Activated CD4-positive, alpha-beta T cell treated with anti-CD3 and anti-CD28 coated beads, Interleukin-2, Interleukin-6, amounts not matched to agents 100 ng/mL and 50 ng/mL, durations not matched to agents 16 hours and 8 hours (primary cell): ENCODE results near the gene PLA2G6.
A peak's percentile ranks its signal among the peaks of the same experiment; 100 is the strongest.
"Not testable (repeated sequence)": the region's sequence is repeated elsewhere in the genome, so short reads cannot be mapped to it uniquely, and the experiment has no call there.

Experiments used
- DNase-seq: peaks from one replicate; pipeline ENCODE4 v3.0.0-alpha.2; 2020

The PLA2G6 gene

DNA sequence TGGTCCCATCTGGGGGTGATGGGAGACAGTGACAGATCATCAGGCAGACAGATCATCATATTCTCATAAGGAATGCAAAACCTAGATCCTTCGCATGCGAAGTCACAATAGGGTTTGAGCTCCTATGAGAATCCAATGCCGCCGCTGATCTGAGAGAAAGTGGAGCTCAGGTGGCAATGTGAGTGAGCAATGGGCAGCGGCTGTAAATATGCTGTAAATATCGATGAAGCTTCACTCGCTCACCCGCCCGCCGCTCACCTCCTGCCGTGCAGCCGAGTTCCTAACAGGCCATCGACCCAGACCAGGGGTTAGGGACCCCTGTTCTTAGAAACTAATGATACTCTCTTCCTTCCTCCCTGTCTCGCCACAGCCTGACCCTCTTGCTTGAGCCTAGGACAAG lies 9.4 kb upstream of the PLA2G6 start:
- DNase-seq: no peak

DNA sequence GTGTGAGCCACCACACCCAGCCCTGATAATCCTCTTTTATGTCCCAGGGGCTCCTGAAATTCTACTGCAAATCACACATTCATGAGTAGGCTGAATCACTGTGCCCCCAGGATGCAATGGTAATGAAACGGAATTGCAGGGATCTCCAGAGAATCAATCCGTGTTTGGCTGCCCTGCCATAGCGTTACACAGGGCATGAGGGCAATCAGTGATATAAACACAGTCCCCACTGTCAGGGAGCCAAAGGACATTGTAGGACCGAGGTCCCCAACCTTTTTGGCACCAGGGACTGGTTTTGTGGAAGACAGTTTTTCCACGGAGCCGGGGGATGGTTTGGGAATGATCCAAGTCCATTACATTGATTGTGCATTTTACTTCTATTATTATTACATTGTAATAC lies 9.0 kb upstream of the PLA2G6 start:
- DNase-seq: no peak

DNA sequence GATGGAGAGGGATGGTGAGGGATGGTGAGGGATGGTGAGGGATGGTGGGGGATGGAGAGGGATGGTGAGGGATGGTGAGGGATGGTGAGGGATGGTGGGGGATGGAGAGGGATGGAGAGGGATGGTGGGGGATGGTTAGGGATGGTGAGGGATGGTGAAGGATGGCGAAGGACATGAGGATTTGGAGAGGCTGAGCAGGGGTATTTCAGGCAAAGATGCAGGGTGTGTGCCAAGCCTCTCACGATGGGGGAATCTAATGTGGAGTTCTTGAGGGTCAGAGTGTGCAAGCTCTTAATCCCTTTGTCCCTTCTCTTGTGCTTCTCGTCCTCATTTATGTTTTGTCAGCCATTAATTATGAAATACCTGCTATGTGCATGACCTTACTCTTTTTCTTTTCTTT lies 7.5 kb upstream of the PLA2G6 start:
- DNase-seq: no peak

DNA sequence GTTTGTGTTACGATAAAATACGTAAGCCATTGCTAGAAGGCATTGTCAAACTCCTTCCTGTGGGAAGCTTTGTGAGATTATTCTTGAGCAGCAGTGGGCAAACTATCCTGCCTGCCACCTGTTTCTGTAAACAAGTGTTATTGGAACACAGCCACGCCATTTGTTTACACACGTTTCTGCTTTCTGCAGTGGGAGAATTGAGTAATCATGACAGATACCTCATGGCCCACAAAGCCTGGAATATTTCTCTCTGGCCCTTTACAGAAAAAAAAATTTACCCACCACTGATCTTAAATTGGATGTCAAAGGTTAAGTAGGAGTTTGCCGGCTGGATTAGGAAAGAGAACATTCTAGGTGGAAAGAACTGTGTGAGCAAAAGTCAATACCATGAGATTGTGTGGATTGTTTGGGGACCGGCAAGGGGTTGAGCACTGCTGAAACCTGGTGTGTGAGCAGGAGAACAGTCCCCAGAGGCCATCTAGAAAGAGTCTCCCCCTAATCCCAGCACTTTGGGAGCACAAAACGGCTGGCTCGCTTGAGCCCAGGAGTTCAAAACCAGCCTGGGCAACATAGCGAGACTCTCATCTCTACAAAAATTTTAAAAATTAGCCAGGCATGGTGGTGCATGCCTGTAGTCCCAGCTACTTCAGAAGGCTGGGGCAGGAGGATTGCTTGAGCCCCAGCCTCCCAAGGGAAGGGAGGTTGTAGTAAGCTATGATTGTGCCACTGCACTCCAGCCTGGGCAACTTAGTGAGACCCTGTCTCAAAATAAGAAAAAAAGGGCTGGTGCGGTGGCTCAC lies 6.0 kb upstream of the PLA2G6 start:
- DNase-seq: no peak

- no peak for DNase-seq
Measured at GRCh38 chr22:38186429-38186828, 4.8 kb upstream of the PLA2G6 start.

DNA sequence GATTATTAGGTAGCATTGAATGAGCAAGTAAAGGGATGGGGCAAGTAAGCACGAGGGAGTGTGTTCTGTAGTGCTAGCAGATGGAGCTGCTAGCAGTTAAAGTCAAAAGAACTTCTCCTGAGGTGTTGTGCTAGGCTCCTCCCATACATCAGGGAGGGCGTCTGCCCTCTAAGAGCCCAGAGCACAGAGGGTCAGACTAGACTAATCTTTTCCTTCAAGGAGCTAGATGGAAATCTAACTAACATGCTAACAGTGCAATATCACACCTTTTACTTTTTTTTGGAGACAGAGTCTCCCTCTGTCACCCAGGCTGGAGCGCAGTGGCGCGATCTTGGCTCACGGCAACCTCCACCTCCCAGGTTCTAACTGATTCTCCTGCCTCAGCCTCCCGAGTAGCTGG lies 3.2 kb upstream of the PLA2G6 start:
- DNase-seq: no peak

- DNase-seq: peak; percentile 46
Measured at GRCh38 chr22:38180841-38181452, 683 bp downstream of the PLA2G6 start.

DNA sequence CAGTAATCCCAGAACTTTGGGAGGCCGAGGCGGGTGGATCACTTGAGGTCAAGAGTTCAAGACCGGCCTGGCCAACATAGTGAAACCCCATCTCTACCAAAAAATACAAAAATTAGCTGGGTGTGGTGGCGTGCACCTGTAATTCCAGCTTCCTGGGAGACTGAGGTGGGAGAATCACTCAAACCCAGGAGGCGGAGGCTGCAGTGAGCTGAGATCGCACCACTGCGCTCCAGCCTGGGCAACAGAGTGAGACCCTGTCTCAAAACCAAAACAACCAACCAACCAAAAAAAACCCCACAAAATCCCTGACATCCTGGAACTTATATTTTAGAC lies 3.1 kb downstream of the PLA2G6 start:
- not testable (repeated sequence) for DNase-seq

DNA sequence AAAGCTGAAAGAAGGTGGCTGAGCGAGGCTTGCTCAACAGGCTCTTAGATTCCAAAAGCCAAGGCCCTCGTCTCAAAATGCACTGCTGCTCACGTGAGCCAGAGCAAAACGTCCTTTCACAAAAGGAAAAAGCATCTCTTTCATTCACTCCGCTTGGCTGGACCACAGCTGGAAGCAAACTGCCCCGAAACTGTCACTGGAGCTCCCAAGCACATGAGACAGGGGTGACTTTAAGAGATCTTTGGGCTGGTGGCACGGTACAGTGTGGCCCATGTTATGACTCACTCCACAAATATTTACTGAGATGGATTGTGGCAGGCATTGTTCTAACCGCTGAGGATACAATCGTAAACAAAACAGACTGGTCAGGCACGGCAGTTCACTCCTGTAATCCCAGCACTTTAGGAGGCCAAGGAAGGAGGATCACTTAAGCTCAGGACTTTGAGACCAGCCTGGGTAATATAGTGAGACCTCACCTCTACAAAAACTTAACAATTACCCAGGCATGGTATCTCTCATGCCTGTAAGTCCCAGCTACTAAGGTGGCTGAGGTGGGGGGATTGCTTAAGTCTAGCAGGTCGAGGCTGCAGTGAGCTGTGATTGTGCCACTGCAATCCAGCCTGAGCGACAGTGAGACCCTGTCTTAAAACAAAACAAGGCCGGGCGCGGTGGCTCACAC lies 3.6 kb downstream of the PLA2G6 start:
- no peak for DNase-seq

DNA sequence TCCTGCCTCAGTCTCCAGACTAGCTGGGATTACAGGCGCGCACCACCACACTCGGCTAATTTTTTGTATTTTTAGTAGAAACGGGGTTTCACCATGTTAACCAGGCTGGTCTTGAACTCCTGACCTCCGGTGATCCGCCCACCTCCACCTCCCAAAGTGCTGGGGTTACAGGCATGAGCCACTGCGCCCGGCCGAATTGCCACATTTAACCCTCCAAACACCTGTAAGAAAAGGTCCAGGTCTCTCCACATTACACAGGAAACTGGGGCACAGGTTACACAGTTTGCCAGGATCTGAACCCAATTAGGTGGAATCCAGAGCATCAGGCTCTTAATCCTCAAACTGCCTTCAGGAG lies 4.1 kb downstream of the PLA2G6 start:
- not testable (repeated sequence) for DNase-seq

GRCh38 chr22:38177044-38177443 lies 4.6 kb downstream of the PLA2G6 start:
- DNase-seq: peak; percentile 14

- DNase-seq: no peak
Measured at GRCh38 chr22:38176170-38176741, 5.4 kb downstream of the PLA2G6 start.

GRCh38 chr22:38175206-38176118 lies 6.2 kb downstream of the PLA2G6 start:
- no peak for DNase-seq

GRCh38 chr22:38174626-38175025 lies 7.0 kb downstream of the PLA2G6 start:
- DNase-seq: no peak

DNA sequence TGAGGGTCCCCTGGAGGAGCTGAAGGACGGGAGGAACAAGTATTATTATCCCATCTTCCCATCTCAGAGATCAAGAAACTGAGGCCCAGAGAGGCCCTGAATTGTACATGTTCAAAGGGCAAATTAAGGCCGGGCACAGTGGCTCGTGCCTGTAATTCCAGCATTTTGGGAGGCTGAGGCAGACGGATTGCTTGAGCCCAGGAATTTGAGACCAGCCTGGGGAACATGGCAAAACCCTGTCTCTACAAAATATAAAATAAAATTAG lies 8.1 kb downstream of the PLA2G6 start:
- no peak for DNase-seq

- peak; percentile 38 for DNase-seq
Measured at GRCh38 chr22:38172832-38173640, 8.6 kb downstream of the PLA2G6 start.

- DNase-seq: no peak
Measured at GRCh38 chr22:38171927-38172831, 9.5 kb downstream of the PLA2G6 start.

DNA sequence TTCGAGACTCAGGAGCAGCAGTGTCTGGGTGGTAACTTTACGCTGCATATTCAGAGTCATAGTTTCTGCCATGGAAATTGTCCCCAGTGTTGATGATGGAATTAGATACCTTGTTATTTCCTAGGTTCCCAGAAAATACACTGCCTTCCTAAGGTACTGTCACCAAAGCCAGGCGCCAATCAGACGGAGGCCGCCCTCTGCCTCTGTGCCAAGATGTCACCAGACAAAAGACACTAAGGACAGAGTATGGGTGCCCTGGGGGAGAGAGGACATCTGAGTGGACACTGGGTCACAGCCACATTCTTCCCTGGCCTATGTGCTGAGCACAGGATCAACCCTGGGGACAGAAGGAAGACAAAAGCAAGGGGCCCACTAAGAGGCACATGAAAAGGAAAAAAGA lies 11.2 kb downstream of the PLA2G6 start:
- no peak for DNase-seq

- DNase-seq: no peak
Measured at GRCh38 chr22:38169116-38169515, 12.5 kb downstream of the PLA2G6 start.

DNA sequence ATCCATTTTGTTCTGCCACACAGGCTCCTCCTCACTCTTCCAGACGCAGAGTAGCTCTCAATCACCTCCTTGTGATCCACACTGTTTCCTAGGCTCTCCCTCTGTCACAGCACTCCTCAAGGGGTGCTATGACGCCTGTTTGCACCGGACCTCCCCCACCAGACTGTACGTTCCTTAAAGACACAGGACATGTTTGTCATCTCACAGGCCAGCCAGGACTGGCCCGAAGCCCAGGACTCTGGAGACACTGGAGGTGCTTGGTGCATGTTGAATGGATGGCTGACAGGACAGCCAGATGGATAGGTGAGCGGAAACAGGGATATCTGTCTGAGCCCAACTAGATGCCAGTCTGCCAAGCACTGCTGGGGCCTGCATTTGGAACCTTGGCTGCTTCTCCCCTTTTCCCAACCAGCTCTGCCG lies 13.6 kb downstream of the PLA2G6 start:
- DNase-seq: no peak

- DNase-seq: no peak
Measured at GRCh38 chr22:38165922-38166593, 15.6 kb downstream of the PLA2G6 start.
